ENCODE data around the gene PYGB.

PYGB gene

GRCh38 chr20:25283221-25283951 is 35.5 kb downstream of the PYGB start:
- DNase-seq, result no peak

DNA sequence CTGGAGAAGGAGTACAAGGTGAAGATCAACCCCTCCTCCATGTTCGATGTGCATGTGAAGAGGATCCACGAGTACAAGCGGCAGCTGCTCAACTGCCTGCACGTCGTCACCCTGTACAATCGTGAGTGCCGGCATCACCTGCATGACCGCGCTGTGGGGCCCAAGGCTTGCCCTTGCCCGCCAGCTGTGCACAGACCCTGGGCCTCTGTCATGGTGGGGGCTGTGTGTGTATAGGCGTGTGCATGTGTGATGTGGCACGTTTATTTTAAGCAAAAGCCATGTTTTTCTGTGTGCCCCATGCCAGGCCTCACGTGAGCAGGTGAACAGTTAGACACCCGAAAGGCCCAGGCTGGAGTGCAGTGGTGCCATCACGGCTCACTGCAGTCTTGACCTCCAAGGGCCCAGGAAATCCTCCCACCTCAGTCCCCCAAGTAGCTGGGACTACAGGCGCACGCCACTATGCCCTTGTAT is 36.3 kb downstream of the PYGB start:
- no peak for DNase-seq

GRCh38 chr20:25285091-25285647 is 37.3 kb downstream of the PYGB start:
- no peak for DNase-seq

GRCh38 chr20:25285856-25286798 is 38.2 kb downstream of the PYGB start:
- no peak for DNase-seq

- DNase-seq, result no peak
Measured at GRCh38 chr20:25286917-25287316, 39.0 kb downstream of the PYGB start.

- DNase-seq, result no peak
Measured at GRCh38 chr20:25287631-25288290, 39.9 kb downstream of the PYGB start.

DNA sequence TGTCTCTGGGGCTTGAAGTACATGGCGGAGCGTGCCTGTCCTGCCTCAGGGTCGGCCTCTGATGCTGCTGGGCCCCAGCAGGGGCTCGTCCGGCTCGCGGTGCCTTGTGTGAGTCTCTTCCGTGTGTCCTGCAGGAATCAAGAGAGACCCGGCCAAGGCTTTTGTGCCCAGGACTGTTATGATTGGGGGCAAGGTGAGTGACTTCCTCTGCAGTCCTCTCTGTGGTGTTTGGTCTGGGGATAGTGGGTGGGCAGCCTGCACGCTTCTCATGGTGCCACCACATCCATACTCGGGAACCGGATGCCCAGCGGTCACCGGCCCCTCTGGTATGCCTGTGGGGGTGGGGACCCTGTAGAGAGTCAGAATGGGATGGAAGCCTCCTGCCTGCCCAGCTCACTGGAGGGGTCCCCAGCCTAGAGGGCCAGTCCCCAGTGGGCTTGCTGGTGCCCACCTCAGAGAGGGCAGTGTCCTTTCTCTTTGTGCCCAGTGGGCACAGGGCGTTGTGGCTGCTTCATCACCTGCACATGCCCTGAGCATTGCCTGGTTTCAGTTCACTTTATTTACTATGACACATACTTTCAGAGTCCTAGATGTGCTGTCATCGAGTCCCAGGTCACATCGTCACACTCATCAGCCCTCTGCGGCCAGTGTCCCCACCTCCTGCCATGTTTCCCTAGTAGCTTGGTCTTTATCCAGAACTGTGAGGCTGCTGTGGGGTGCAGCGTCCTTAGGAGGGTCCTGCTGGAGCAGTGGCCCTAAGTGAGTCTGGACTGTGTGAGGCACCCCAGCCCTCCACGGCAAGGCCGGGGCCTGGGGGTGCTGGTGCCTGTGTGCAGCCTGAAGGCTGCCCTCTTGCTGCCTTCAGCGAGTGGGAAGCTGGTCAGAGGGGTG is 40.7 kb downstream of the PYGB start:
- DNase-seq, result no peak

DNA sequence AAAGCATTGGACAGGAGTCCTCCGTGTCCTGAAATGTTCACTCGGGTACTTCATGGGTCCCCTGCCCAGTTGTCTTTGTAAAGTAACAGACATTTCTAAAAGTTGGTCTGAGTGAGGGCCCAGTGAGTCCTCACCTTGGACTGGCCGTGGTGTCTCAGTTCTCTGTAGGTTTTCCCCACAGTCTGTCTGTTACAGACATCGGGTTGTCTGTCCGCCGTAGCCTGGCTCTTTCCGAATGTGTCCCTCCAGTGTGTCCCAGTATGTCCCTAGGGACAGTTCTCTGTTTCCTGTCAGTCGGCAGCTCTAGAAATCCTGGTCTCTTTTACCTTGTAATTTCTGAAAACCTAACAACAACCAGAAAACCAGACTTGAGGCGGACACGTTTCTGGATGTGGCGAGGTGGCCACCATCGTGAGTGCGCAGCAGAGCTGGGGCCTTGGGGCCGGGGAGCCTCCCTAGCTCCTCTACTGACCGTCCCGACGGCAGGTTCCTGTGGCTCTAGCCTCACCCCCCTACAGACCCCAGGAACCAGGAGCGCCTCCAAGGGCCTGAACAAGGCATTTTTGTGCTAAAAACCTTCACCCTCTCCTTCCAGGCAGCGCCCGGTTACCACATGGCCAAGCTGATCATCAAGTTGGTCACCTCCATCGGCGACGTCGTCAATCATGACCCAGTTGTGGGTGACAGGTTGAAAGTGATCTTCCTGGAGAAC is 42.2 kb downstream of the PYGB start:
- DNase-seq, result no peak

GRCh38 chr20:25290646-25291431 is 43.0 kb downstream of the PYGB start:
- no peak for DNase-seq

GRCh38 chr20:25291432-25292133 is 43.7 kb downstream of the PYGB start:
- no peak for DNase-seq

GRCh38 chr20:25292176-25292891 is 44.4 kb downstream of the PYGB start:
- no peak for DNase-seq

DNA sequence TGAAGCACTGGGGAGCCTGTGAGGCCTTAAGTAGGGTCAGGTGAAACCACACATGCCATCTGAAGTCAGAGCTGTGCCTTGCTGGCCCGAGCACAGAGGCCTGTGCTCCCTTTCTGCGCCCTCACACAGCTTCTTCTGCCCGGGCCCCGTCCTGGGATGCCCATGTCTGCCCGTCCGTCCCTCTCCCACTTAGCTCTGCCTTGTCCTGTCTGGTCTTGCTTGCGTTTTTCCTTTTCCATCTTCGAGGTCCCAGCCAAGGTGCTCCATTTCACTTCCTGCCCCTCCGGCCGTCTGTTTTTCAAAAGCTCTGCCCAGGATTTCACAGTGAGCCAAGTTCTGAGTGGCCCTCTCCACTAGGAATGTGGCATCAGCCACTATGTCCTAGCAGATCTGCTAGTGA is 45.6 kb downstream of the PYGB start:
- DNase-seq, result no peak

GRCh38 chr20:25293910-25294458 is 46.1 kb downstream of the PYGB start:
- no peak for DNase-seq

DNA sequence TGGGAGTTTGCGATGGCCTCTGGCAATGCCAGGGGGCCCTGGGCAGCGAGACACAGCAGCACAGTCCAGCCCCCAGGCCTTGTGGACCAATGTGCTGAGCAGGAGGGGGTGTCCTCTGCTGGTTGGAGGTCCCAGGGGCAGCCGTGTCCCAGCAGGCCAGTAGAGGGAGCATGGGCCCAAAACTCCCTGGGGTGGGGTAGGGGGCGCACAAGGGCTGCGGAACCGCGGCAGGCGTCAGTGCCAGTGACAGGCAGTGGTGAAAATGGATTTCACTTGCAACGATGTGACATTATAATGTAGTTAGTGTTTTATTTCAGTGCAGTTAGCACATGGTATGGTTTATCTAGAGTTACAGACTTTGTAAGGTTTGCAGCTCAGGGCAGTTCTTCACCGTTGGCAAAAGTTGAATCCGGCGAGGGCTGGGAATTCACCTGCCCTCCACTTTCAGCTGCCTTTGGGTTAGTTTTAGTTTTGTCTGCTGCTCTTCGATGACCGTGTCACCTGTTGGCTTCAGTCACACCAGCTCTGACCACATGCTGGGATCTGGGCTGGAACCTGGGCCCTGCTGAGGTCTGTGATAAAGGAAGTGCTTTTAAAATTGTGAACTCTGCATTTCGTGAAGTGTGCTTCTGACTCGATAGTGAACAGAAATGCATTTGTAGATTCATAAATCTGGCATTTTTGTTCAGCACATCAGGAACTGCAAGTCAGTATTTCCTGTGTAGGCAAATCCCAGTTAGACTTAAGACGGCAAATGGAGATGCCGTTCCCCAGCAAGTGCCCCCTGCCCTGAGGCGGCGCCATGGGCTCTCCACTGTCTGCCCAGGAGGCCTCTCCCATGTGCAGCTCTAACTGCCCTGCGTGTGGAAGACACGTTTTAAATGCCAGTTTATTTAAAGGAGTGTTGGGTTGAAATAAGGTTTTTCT is 46.8 kb downstream of the PYGB start:
- DNase-seq, result peak; percentile 21

GRCh38 chr20:25295386-25296093 is 47.7 kb downstream of the PYGB start:
- no peak for DNase-seq

DNA sequence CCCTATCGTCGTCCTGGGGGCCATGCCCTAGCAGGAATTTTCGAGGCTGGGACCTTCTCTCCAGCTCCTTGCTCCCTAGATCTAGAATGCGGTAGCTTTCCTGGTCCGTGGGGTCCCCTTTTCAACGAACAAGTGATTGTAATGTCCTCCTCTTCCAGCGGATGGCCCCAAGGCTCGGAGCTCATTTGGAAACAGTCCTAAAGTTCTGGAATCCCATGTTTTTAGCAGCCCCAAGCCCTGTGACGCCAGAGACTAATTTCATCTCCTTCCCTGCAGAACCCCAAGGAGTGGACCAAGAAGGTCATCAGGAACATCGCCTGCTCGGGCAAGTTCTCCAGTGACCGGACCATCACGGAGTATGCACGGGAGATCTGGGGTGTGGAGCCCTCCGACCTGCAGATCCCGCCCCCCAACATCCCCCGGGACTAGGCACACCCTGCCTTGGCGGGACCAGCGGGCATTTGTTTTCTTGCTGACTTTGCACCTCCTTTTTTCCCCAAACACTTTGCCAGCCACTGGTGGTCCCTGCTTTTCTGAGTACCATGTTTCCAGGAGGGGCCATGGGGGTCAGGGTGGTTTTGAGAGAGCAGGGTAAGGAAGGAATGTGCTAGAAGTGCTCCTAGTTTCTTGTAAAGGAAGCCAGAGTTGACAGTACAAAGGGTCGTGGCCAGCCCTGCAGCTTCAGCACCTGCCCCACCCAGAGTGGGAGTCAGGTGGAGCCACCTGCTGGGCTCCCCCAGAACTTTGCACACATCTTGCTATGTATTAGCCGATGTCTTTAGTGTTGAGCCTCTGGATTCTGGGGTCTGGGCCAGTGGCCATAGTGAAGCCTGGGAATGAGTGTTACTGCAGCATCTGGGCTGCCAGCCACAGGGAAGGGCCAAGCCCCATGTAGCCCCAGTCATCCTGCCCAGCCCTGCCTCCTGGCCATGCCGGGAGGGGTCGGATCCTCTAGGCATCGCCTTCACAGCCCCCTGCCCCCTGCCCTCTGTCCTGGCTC is 48.5 kb downstream of the PYGB start:
- DNase-seq, result no peak

Measured in GDM1 (cell line).